Measurements from ENCODE around the gene CAAP1. TPM values are rescaled to one million over a fixed set of nuclear protein-coding genes. Genes with fewer than 3 reads are reported as not detected.
"Not testable (repeated sequence)": the region's sequence is repeated elsewhere in the genome, so short reads cannot be mapped to it uniquely, and the experiment has no call there.

Gene CAAP1
- total RNA-seq, 1 experiment from 2014 or later = 42.6 TPM

DNA sequence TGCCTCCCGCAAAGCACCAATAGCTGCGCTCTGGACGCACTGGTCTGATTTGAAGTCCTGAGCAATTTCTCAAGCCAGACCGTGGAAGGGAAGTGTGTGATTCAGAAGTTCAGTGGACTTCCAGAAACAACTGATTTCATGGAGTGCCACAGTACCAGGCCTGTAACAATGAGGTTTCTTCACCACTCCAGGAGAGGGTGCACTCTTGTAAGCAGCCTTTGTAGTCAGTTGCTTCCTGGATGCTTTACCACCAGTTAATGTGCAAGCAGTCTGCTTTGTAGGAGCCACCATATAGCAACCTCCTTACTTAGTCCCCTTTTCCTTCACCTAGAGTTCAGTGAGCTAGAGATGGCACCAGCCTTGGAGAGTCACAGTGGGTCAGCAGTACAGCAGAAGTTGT, 12.3 kb downstream of the CAAP1 start:
- H3K4me2 ChIP-seq (ENCODE audit: low read depth, low read length, poor library complexity, severe bottlenecking) = no peak overlapping the region
- H4K20me1 ChIP-seq (ENCODE audit: insufficient read depth, low read depth, low read length) = no peaks in the 10 kb centered on the region
- H3K9me3 ChIP-seq (ENCODE audit: low read length) = peaks cover 4% of the 10 kb centered on the region; the same call in 1 of the 2 replicates
- DNase-seq = no peak
- peaks cover 77% of the 10 kb centered on the region for H3K36me3 ChIP-seq (ENCODE audit: insufficient read depth, low read length)
- H3K9ac ChIP-seq (ENCODE audit: low read length) = no peak overlapping the region
- no peaks in the 10 kb centered on the region for H3K4me1 ChIP-seq (ENCODE audit: low read length)
- no peaks in the 10 kb centered on the region for H3K27me3 ChIP-seq (ENCODE audit: low read length)
- peaks cover 76% of the 10 kb centered on the region for H3K79me2 ChIP-seq (ENCODE audit: low read length)
- no peak overlapping the region for H2AFZ ChIP-seq (ENCODE audit: low read length)
- no peak overlapping the region for H3K27ac ChIP-seq (ENCODE audit: low read length)
- no peak overlapping the region for H3K4me3 ChIP-seq (ENCODE audit: low read length)
- no peaks in the 10 kb centered on the region for H3K9me2 ChIP-seq (replicated peaks; ENCODE audit: insufficient read depth, low read length)

DNA sequence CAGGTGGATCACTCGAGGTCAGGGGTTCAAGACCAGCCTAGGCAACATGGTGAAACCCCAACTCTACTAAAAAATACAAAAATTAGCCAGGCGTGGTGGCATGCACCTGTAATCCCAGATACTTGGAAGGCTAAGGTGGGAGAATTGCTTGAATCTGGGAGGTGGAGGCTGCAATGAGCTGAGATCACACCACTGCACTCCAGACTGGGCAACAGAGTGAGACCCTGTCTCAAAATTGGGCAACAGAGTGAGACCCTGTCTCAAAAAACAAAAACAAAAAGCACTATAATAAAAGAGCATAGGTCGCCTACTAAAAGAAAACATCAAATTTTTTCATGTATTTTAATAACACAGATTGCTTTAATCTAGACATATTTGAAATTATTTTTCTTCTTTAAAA, 17.4 kb downstream of the CAAP1 start:
- not testable (repeated sequence) for H3K27me3 ChIP-seq (ENCODE audit: low read length); H3K27ac ChIP-seq (ENCODE audit: low read length); H3K9ac ChIP-seq (ENCODE audit: low read length); H3K4me1 ChIP-seq (ENCODE audit: low read length); H4K20me1 ChIP-seq (ENCODE audit: insufficient read depth, low read depth, low read length); H3K9me2 ChIP-seq (replicated peaks; ENCODE audit: insufficient read depth, low read length); H3K9me3 ChIP-seq (ENCODE audit: low read length); DNase-seq; H3K4me2 ChIP-seq (ENCODE audit: low read depth, low read length, poor library complexity, severe bottlenecking); H3K4me3 ChIP-seq (ENCODE audit: low read length); H2AFZ ChIP-seq (ENCODE audit: low read length)
- Histone ChIP-seq H3K79me2 (ENCODE audit: low read length) (peaks cover 68% of the 10 kb centered on the region), H3K36me3 (ENCODE audit: insufficient read depth, low read length) (peaks cover 41% of the 10 kb centered on the region)

DNA sequence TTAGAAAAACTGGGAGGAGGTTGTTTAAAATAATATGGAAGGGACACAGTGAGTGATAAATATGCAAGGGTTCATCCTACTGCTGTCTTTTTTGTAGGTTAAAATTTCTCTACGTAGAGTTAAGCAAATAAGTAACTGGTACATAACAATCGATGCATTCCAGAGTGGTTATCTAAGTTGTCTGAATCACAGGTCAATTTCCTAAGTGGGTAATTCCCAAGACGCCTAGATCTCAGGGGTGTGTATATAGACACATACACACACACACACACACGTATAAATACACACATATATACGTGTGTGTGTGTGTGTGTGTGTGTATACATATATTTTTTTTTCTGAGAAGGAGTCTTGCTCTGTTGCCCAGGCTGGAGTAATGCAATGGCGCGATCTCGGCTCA, 22.3 kb downstream of the CAAP1 start:
- H3K27ac ChIP-seq (ENCODE audit: low read length) = no peak overlapping the region
- no peaks in the 10 kb centered on the region for H4K20me1 ChIP-seq (ENCODE audit: insufficient read depth, low read depth, low read length)
- no peak overlapping the region for H3K9ac ChIP-seq (ENCODE audit: low read length)
- H3K36me3 ChIP-seq (ENCODE audit: insufficient read depth, low read length) = peaks cover 32% of the 10 kb centered on the region; the same call in 1 of the 2 replicates
- no peaks in the 10 kb centered on the region for H3K27me3 ChIP-seq (ENCODE audit: low read length)
- no peaks in the 10 kb centered on the region for H3K9me2 ChIP-seq (replicated peaks; ENCODE audit: insufficient read depth, low read length)
- DNase-seq = no peak
- H2AFZ ChIP-seq (ENCODE audit: low read length) = no peak overlapping the region
- no peaks in the 10 kb centered on the region for H3K9me3 ChIP-seq (ENCODE audit: low read length)
- peaks cover 9% of the 10 kb centered on the region for H3K4me1 ChIP-seq (ENCODE audit: low read length)
- no peak overlapping the region for H3K4me3 ChIP-seq (ENCODE audit: low read length)
- H3K79me2 ChIP-seq (ENCODE audit: low read length) = peaks cover 59% of the 10 kb centered on the region
- H3K4me2 ChIP-seq (ENCODE audit: low read depth, low read length, poor library complexity, severe bottlenecking) = no peak overlapping the region

DNA sequence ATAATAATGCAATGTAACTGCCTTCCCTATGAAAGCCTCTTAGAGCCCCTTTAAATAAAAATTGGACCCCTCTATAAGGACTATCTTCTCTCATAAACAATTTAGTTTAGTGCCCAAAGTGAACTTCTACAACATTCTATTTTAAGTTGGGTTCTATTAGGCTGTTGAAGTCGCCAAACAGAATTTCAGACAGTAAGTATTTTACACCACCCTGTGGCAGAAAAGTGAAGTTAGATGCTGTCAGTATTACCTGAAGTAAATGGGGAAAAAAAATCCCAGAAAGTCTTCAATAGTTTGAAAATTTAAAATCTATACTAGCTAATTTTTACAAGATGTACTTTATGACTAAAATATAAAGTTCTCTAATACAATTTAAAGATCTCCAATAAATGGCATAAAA, 29.5 kb downstream of the CAAP1 start:
- Histone ChIP-seq H3K36me3 (ENCODE audit: insufficient read depth, low read length) (peaks cover 31% of the 10 kb centered on the region), H3K27me3 (ENCODE audit: low read length) (no peaks in the 10 kb centered on the region), H3K27ac (ENCODE audit: low read length) (no peak overlapping the region), H3K79me2 (ENCODE audit: low read length) (peaks cover 16% of the 10 kb centered on the region), H4K20me1 (ENCODE audit: insufficient read depth, low read depth, low read length) (no peaks in the 10 kb centered on the region), H3K9ac (ENCODE audit: low read length) (no peak overlapping the region), H3K4me1 (ENCODE audit: low read length) (no peaks in the 10 kb centered on the region), H3K9me3 (ENCODE audit: low read length) (no peaks in the 10 kb centered on the region), H3K4me3 (ENCODE audit: low read length) (no peak overlapping the region), H3K9me2 (replicated peaks; ENCODE audit: insufficient read depth, low read length) (no peaks in the 10 kb centered on the region), H2AFZ (ENCODE audit: low read length) (no peak overlapping the region), H3K4me2 (ENCODE audit: low read depth, low read length, poor library complexity, severe bottlenecking) (no peak overlapping the region)
- DNase-seq = peak; percentile 53

DNA sequence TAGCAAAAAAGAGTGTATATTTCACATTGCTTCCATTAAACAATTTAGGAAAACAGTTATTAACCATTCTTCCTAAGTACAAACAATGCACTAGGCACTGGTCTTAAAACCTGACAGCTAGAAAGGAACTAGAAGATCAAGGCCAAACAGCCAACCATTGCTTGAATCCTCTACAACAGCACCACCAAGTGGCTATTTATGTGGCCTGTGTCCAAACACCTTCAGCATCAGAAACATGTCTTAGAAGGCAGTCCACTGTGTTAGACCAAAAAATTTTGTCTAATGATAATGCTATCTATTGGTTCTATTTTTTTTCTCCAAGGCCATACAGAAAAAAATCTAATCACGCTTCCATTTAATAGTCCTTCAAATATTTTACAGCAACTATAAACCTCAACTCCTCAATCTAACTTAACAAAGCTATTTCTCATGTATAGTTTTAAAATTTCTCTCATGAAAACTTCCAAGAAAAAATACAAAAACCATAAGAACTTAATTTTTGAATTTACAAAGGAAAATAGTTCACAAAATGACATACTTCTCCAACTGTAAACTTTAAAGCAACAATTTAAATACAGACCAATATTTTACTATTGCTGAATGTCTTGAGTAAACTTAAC, 36.1 kb downstream of the CAAP1 start:
- Histone ChIP-seq H3K4me3 (ENCODE audit: low read length) (no peak overlapping the region), H2AFZ (ENCODE audit: low read length) (no peak overlapping the region), H3K36me3 (ENCODE audit: insufficient read depth, low read length) (peaks cover 62% of the 10 kb centered on the region), H3K9ac (ENCODE audit: low read length) (no peak overlapping the region), H4K20me1 (ENCODE audit: insufficient read depth, low read depth, low read length) (no peaks in the 10 kb centered on the region), H3K27ac (ENCODE audit: low read length) (no peak overlapping the region), H3K79me2 (ENCODE audit: low read length) (peaks cover 59% of the 10 kb centered on the region), H3K27me3 (ENCODE audit: low read length) (no peaks in the 10 kb centered on the region), H3K4me2 (ENCODE audit: low read depth, low read length, poor library complexity, severe bottlenecking) (no peak overlapping the region), H3K9me3 (ENCODE audit: low read length) (no peaks in the 10 kb centered on the region), H3K9me2 (replicated peaks; ENCODE audit: insufficient read depth, low read length) (no peaks in the 10 kb centered on the region), H3K4me1 (ENCODE audit: low read length) (no peaks in the 10 kb centered on the region)
- DNase-seq = peak; percentile 87

DNA sequence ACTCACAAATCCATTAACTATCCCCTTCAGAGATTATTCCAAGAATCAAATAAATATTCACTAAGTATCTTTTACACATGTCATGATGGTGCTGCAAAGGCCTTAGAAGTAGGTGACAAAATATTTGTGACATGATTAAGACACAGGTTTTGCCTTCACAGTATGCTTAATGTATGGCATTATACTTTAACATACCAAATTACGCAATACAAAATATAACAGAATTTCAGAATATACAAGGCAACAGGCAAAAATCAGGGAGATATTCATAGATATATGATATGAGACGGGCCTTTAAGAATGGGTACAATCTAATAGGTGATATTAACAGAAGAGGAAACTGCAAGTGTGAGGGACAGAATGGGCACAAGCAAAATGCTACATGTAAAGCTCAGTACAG, 41.6 kb downstream of the CAAP1 start:
- Histone ChIP-seq H3K36me3 (ENCODE audit: insufficient read depth, low read length) (peaks cover 31% of the 10 kb centered on the region), H3K27ac (ENCODE audit: low read length) (no peak overlapping the region), H3K9me3 (ENCODE audit: low read length) (no peaks in the 10 kb centered on the region), H3K4me2 (ENCODE audit: low read depth, low read length, poor library complexity, severe bottlenecking) (no peak overlapping the region), H3K4me3 (ENCODE audit: low read length) (no peak overlapping the region), H2AFZ (ENCODE audit: low read length) (no peak overlapping the region), H3K9ac (ENCODE audit: low read length) (no peak overlapping the region), H3K4me1 (ENCODE audit: low read length) (no peaks in the 10 kb centered on the region), H4K20me1 (ENCODE audit: insufficient read depth, low read depth, low read length) (no peaks in the 10 kb centered on the region), H3K79me2 (ENCODE audit: low read length) (peaks cover 57% of the 10 kb centered on the region), H3K27me3 (ENCODE audit: low read length) (no peaks in the 10 kb centered on the region), H3K9me2 (replicated peaks; ENCODE audit: insufficient read depth, low read length) (no peaks in the 10 kb centered on the region)
- no peak for DNase-seq

DNA sequence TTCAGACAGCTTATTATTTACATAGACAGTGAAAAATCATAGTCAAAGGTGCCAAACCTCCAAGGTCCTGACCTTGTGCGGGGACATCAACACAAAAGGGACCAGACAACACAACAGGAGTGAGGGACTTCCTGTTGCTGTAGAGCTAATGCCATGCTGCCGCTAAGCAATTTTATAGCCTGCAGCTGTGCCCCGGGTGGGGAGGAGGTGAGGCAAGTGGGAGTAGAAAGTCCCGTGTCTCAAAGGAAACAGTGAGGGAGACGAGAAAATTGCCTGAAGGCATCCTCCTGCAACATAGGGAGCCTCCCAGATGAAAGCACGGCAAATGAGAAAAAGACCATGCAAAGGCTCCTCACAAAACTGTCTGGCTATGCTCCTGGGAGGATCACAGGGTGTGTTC, 58.8 kb downstream of the CAAP1 start:
- no peaks in the 10 kb centered on the region for H3K27me3 ChIP-seq (ENCODE audit: low read length)

DNA sequence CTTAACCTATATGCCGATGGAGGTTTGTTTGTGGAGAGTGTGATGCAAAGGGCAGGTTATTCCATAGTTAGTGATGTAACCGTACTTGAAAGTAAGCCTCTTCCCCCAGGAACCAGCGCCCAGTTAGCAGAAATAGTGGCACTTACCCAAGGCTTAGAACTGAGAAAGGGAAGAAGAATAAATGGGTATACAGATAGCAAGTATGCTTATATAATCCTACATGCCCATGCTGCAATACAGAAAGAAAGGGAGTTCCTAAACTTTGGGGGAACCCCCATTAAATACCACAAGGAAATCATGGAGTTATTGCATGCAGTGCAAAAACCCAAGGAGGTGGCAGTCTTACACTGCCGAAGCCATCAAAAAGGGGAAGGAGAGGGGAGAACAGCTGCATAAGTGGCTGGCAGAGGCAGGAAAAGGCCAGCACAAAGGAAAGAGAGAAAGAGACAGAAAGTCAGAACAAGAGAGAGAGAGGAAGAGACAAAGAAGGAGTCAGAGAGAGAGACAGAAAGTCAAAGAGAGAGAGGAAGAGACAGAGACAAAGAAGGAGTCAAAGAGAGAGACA, 64.1 kb downstream of the CAAP1 start:
- H3K4me1 ChIP-seq (ENCODE audit: low read length); H3K36me3 ChIP-seq (ENCODE audit: insufficient read depth, low read length); DNase-seq; H3K4me3 ChIP-seq (ENCODE audit: low read length); H3K9ac ChIP-seq (ENCODE audit: low read length); H3K27me3 ChIP-seq (ENCODE audit: low read length); H3K79me2 ChIP-seq (ENCODE audit: low read length); H2AFZ ChIP-seq (ENCODE audit: low read length); H3K27ac ChIP-seq (ENCODE audit: low read length); H3K4me2 ChIP-seq (ENCODE audit: low read depth, low read length, poor library complexity, severe bottlenecking); H4K20me1 ChIP-seq (ENCODE audit: insufficient read depth, low read depth, low read length); H3K9me2 ChIP-seq (replicated peaks; ENCODE audit: insufficient read depth, low read length); H3K9me3 ChIP-seq (ENCODE audit: low read length): not testable (repeated sequence)

More for the DNA sequence above, 58.8 kb downstream of the CAAP1 start:
- H3K9me2 ChIP-seq (replicated peaks; ENCODE audit: insufficient read depth, low read length) = no peaks in the 10 kb centered on the region
- H3K36me3 ChIP-seq (ENCODE audit: insufficient read depth, low read length) = peaks cover 16% of the 10 kb centered on the region
- no peak overlapping the region for H3K4me3 ChIP-seq (ENCODE audit: low read length)
- H3K4me1 ChIP-seq (ENCODE audit: low read length) = no peaks in the 10 kb centered on the region
- no peaks in the 10 kb centered on the region for H3K9me3 ChIP-seq (ENCODE audit: low read length)
- no peak for DNase-seq
- H3K79me2 ChIP-seq (ENCODE audit: low read length) = no peaks in the 10 kb centered on the region; the same call in 1 of the 2 replicates
- H2AFZ ChIP-seq (ENCODE audit: low read length) = no peak overlapping the region
- no peak overlapping the region for H3K27ac ChIP-seq (ENCODE audit: low read length)
- no peaks in the 10 kb centered on the region for H4K20me1 ChIP-seq (ENCODE audit: insufficient read depth, low read depth, low read length)
- H3K9ac ChIP-seq (ENCODE audit: low read length) = no peak overlapping the region
- no peak overlapping the region for H3K4me2 ChIP-seq (ENCODE audit: low read depth, low read length, poor library complexity, severe bottlenecking)
